Measurements from ENCODE around the gene CWC25.

GRCh38 chr17:38825762-38826247, 684 bp upstream of the CWC25 start:
- no peak for TF ChIP-seq CTCF (IDR thresholded peaks at IDR 0.05)
- no peak for TF ChIP-seq NFIC (IDR thresholded peaks at IDR 0.05; ENCODE audit: borderline replicate concordance)
- no peak for TF ChIP-seq JUND (IDR thresholded peaks at IDR 0.05)
- TF ChIP-seq SMC3 (IDR thresholded peaks at IDR 0.05; ENCODE audit: low read depth, low read length) = no peak
- TF ChIP-seq POLR2AphosphoS5 (IDR thresholded peaks at IDR 0.05; ENCODE audit: low read depth, low read length) = no peak
- no peak for TF ChIP-seq IRF3 (IDR thresholded peaks at IDR 0.05; ENCODE audit: low read depth, low read length)
- no peak for TF ChIP-seq CHD2 (IDR thresholded peaks at IDR 0.05; ENCODE audit: low read length, partially characterized antibody)
- no peak for TF ChIP-seq FOSL2 (IDR thresholded peaks at IDR 0.05; ENCODE audit: borderline replicate concordance, low read depth)
- no peak for TF ChIP-seq MAX (IDR thresholded peaks at IDR 0.05; ENCODE audit: low read depth)
- no peak for TF ChIP-seq USF2 (IDR thresholded peaks at IDR 0.05; ENCODE audit: borderline replicate concordance, low read depth, low read length)
- no peak for TF ChIP-seq REST (IDR thresholded peaks at IDR 0.05; ENCODE audit: low read depth, low read length)
- TF ChIP-seq MXI1 (IDR thresholded peaks at IDR 0.05; ENCODE audit: low read depth, low read length) = no peak

Measured in SK-N-SH (cell line).